GM12878 (cell line): Measurements from ENCODE around the gene AMPD3. TPM values are rescaled to one million over a fixed set of nuclear protein-coding genes. Genes with fewer than 3 reads are reported as not detected.
A peak's percentile ranks its signal among the peaks of the same experiment; 100 is the strongest.

Source experiments
- ATAC-seq: fragments of 200-7000 bp; cut with Tn5 transposase; 3 replicates; pipeline ENCODE4 v1.9.1; 2020; ENCODE audit warnings: mild to moderate bottlenecking, moderate library complexity
- BruUV-seq: library from RNA; stranded (reverse); fragments of 400-500 nt; replicated peaks from 2 replicates; lab custom pipeline; 2021; lab: Mats Ljungman, UMichigan
- CTCF ChIA-PET: fragments of 300-600 bp; sonication (Branson Sonifier 250); formaldehyde crosslinking; extraction: SDS; loops from one replicate; lab custom pipeline; 2021; ENCODE audit warnings: inconsistent platforms; lab: Yijun Ruan, JAX
- POLR2A ChIA-PET: fragments of 350-600 bp; formaldehyde crosslinking; extraction: SDS; loops from one replicate; lab custom pipeline; 2021; ENCODE audit warnings: inconsistent platforms; lab: Charles Lee
- RAD21 ChIA-PET: fragments of 300-600 bp; sonication (Branson Sonifier 250); formaldehyde crosslinking; loops from one replicate; lab custom pipeline; 2023; ENCODE audit warnings: antibody characterized with exemption; ENCODE audit not compliant: unreplicated experiment; lab: Charles Lee
- SMC1A ChIA-PET: fragments of 300-600 bp; sonication (Branson Sonifier 250); formaldehyde crosslinking; loops from one replicate; lab custom pipeline; 2023; ENCODE audit not compliant: unreplicated experiment, uncharacterized antibody; lab: Charles Lee
- DNase-seq: peaks from one replicate; pipeline ENCODE4 v3.0.0-alpha.2; 2011; ENCODE audit warnings: low read depth, low spot score
- FAIRE-seq: peaks from 3 replicates; lab custom pipeline; 2011; peaks lifted over from hg19 to GRCh38; lab: Jason Lieb, UNC
- H2AFZ ChIP-seq: 2 replicates; pipeline ENCODE4 v1.6.0; 2011; ENCODE audit warnings: low read depth, low read length, control low read depth; ENCODE audit not compliant: control insufficient read depth
- H3K27ac ChIP-seq: 2 replicates; pipeline ENCODE4 v1.5.1; 2011; ENCODE audit warnings: control low read depth; ENCODE audit not compliant: control insufficient read depth, insufficient read depth
- H3K27me3 ChIP-seq, 2 experiments: replicated peaks in 1 of 2; 2 replicates each; pipeline versions ENCODE4 v1.6.0 to v1.6.1; 2011; ENCODE audit warnings: low read length in 1 of 2; ENCODE audit not compliant: control insufficient read depth in 2 of 2, insufficient read depth in 2 of 2
- H3K36me3 ChIP-seq, 2 experiments: 2 replicates each; pipeline ENCODE4 v1.5.1; 2011; ENCODE audit warnings: low read length in 1 of 2; ENCODE audit not compliant: control insufficient read depth in 2 of 2, insufficient read depth in 2 of 2
- H3K4me1 ChIP-seq: 2 replicates; pipeline ENCODE4 v1.6.1; 2011; ENCODE audit warnings: mild to moderate bottlenecking, low read length, moderate library complexity, mixed read lengths; ENCODE audit not compliant: control insufficient read depth, insufficient read depth
- H3K4me2 ChIP-seq: 2 replicates; pipeline ENCODE4 v1.6.0; 2011; ENCODE audit warnings: control low read depth; ENCODE audit not compliant: control insufficient read depth, insufficient read depth
- H3K4me3 ChIP-seq: fragments of 200-600 bp; sonication (generic); 2 replicates; pipeline ENCODE4 v1.5.1; 2016
- H3K79me2 ChIP-seq: 2 replicates; pipeline ENCODE4 v1.6.0; 2011; ENCODE audit warnings: low read length; ENCODE audit not compliant: control insufficient read depth, insufficient read depth
- H3K9ac ChIP-seq: 2 replicates; pipeline ENCODE4 v1.8.0; 2011; ENCODE audit warnings: low read length, control low read depth, mixed read lengths; ENCODE audit not compliant: control insufficient read depth, insufficient read depth
- H3K9me3 ChIP-seq: replicated peaks from 3 replicates; pipeline ENCODE4 v1.5.1; 2011; ENCODE audit warnings: mild to moderate bottlenecking, low read length; ENCODE audit not compliant: control insufficient read depth, insufficient read depth
- H4K20me1 ChIP-seq: 2 replicates; pipeline ENCODE4 v1.6.0; 2011; ENCODE audit not compliant: control insufficient read depth, insufficient read depth
- BACH1 ChIP-seq: fragments of 450-650 bp; IDR thresholded peaks from 2 replicates; pipeline ENCODE4 v1.6.1; 2017; ENCODE audit warnings: mild to moderate bottlenecking, borderline replicate concordance
- BHLHE40 ChIP-seq, 2 experiments: fragments of 450-650 bp in 1 of 2; IDR thresholded peaks; 2 replicates each; pipeline ENCODE4 v1.6.1; 2011 to 2017; ENCODE audit warnings: low read depth in 2 of 2, borderline replicate concordance in 1 of 2, improper control_type of control experiment in 1 of 2, low read length in 1 of 2, mild to moderate bottlenecking in 1 of 2
- EED ChIP-seq: sonication (generic); IDR thresholded peaks from 2 replicates; pipeline ENCODE4 v1.6.1; 2016; ENCODE audit warnings: antibody characterized with exemption, low read depth
- EZH2 ChIP-seq: IDR thresholded peaks from 2 replicates; pipeline ENCODE4 v1.6.1; 2012; ENCODE audit warnings: low read depth, mild to moderate bottlenecking, control low read depth, inconsistent platforms, low read length, borderline replicate concordance; ENCODE audit not compliant: control insufficient read depth
- GATAD2B ChIP-seq: fragments of 450-650 bp; conservative IDR thresholded peaks from 2 replicates; pipeline ENCODE4 v1.6.1; 2017; ENCODE audit warnings: low read depth, mild to moderate bottlenecking, moderate library complexity
- LARP7 ChIP-seq: fragments of 450-650 bp; IDR thresholded peaks from 2 replicates; pipeline ENCODE4 v1.6.1; 2017; ENCODE audit warnings: mild to moderate bottlenecking
- MAX ChIP-seq: IDR thresholded peaks from 2 replicates; pipeline ENCODE4 v1.6.1; 2012; ENCODE audit warnings: low read depth, low read length, improper control_type of control experiment
- MXI1 ChIP-seq: fragments of 150-350 bp; IDR thresholded peaks from 2 replicates; pipeline ENCODE4 v1.6.1; 2011; ENCODE audit warnings: low read depth, mild to moderate bottlenecking, inconsistent platforms, low read length, improper control_type of control experiment
- NBN ChIP-seq: fragments of 450-650 bp; IDR thresholded peaks from 2 replicates; pipeline ENCODE4 v1.6.1; 2016
- USF2 ChIP-seq: IDR thresholded peaks from 2 replicates; pipeline ENCODE4 v1.6.1; 2011; ENCODE audit warnings: low read depth, low read length, improper control_type of control experiment, borderline replicate concordance
- ZBTB33 ChIP-seq: fragments of 450-650 bp; IDR thresholded peaks from 2 replicates; pipeline ENCODE4 v1.6.1; 2017; ENCODE audit warnings: mild to moderate bottlenecking
- ZNF274 ChIP-seq: IDR thresholded peaks from one replicate; pipeline ENCODE4 v1.8.0; 2011; ENCODE audit not compliant: insufficient read length, insufficient read depth
- WGBS: methylation state at CpG from one replicate; pipeline ENCODE4 v1.1.6; 2016; ENCODE audit warnings: low lambda C conversion rate; ENCODE audit not compliant: insufficient replicate concordance, insufficient coverage; ENCODE audit errors: missing lambda C conversion rate; 5-methylcytosine and 5-hydroxymethylcytosine counted together
- in situ Hi-C: fragments of 300-500 bp; cut with MboI; formaldehyde crosslinking; loops from 9 replicates; pipeline ENCODE4 v1.14.3; 2018; ENCODE audit warnings: mixed read lengths
- intact Hi-C: fragments of 100-400 bp; cut with micrococcal nuclease; formaldehyde crosslinking; loops from one replicate; pipeline ENCODE4 v1.14.2; 2022; ENCODE audit not compliant: unreplicated experiment
- polyA plus RNA-seq, 11 experiments: library from polyadenylated mRNA; depleted of rRNA in 4 of 11; unstranded in 6 of 11; stranded (reverse) in 5 of 11; fragments of >200 nt; fragmentation: Nextera tagmentation in 4 of 11; fragmentation: Illumina TruSeq in 1 of 11; extraction: Ambion mirVana in 4 of 11; extraction: Trizol in 1 of 11; gene quantifications; 1 replicate in 1 of 11; 2 replicates in 10 of 11; pipeline versions ENCODE4 v1.2.1 to v1.2.3, GENCODE V29; 2011 to 2016; ENCODE audit warnings: inconsistent platforms in 2 of 11, missing spikeins in 2 of 11, low read depth in 1 of 11
- total RNA-seq, 4 experiments: library from RNA; depleted of rRNA in 3 of 4; stranded (reverse); fragments of >200 nt in 3 of 4; fragmentation: Illumina TruSeq in 1 of 4; extraction: Trizol in 1 of 4; gene quantifications; 2 replicates each; pipeline versions ENCODE4 v1.2.1 to v1.2.3, GENCODE V29; 2013 to 2021

Gene AMPD3
- total and polyA plus RNA-seq, 10 of the 15 experiments (the other 5 are each of a cell fraction or from before 2014, with no cell fraction given) = 5.6 to 28.6 (median 15.9) TPM

- ChIA-PET SMC1A (no interaction called here), CTCF (interaction anchor here (2.0 kb wide), 1 partner anchor 9 kb away, joined by 10 read pairs; no protein-coding TSS in a partner anchor), RAD21 (no interaction called here), POLR2A (no interaction called here)
- intact Hi-C loops (no loop called here), in situ Hi-C loops (no loop called here)
- H3K4me3 ChIP-seq = no peak overlapping the region
- no peak overlapping the region for H3K27ac ChIP-seq
- H3K36me3 ChIP-seq = no peaks in the 10 kb centered on the region
- no peak for TF ChIP-seq EZH2
- TF ChIP-seq ZNF274 = no peak
- no peak overlapping the region for H3K9ac ChIP-seq
- DNase-seq (no peak), ATAC-seq (no peak), FAIRE-seq (no peak)
- peaks cover 22% of the 10 kb centered on the region for H3K4me1 ChIP-seq
- BruUV-seq = no TSS peak
- H2AFZ ChIP-seq = no peak overlapping the region
- peaks cover 2 to 10% of the 10 kb centered on the region in 2 experiments; a peak in 3 of 4 replicates for H3K27me3 ChIP-seq
- H3K79me2 ChIP-seq = no peaks in the 10 kb centered on the region
- 27% methylated on average over 2 of the region's 2 CpGs for WGBS
- no peaks in the 10 kb centered on the region for H3K9me3 ChIP-seq
- no peaks in the 10 kb centered on the region for H4K20me1 ChIP-seq
- H3K4me2 ChIP-seq = no peak overlapping the region
These were observed 7.6 kb upstream of the AMPD3 start for GRCh38 chr11:10447445-10447844.

- POLR2A ChIA-PET = interaction anchor here (0.8 to 4.3 kb wide), 4 partner anchors 9 to 34 kb away, joined by 3 to 19 read pairs (median 4); no protein-coding TSS in a partner anchor
- Histone ChIP-seq H3K9me3 (no peaks in the 10 kb centered on the region), H3K4me2 (peak overlapping the region; percentile 62), H3K4me1 (peaks cover 23% of the 10 kb centered on the region), H3K79me2 (no peaks in the 10 kb centered on the region), H2AFZ (peak overlapping the region; percentile 54), H3K9ac (peak overlapping the region; percentile 40; the same call in 1 of the 2 replicates), H3K27me3 (peaks cover 2 to 10% of the 10 kb centered on the region in 2 experiments; a peak in 3 of 4 replicates), H4K20me1 (no peaks in the 10 kb centered on the region), H3K27ac (no peak overlapping the region), H3K4me3 (peak overlapping the region; percentile 24; the same call in 1 of the 2 replicates), H3K36me3 (no peaks in the 10 kb centered on the region)
- 3% methylated on average over 69 of the region's 94 CpGs for WGBS
- FAIRE-seq (no peak), ATAC-seq (peak; percentile 49), DNase-seq (no peak)
- SMC1A ChIA-PET = interaction anchor here (0.6 to 6.0 kb wide), 5 partner anchors 9 to 1468 kb away, joined by 3 to 44 read pairs (median 8); no protein-coding TSS in a partner anchor
- intact Hi-C loops = no loop called here
- RAD21 ChIA-PET = interaction anchor here (1.0 to 2.7 kb wide), 4 partner anchors 10 to 136 kb away, joined by 3 to 11 read pairs (median 7); no protein-coding TSS in a partner anchor
- in situ Hi-C loops = no loop called here
- CTCF ChIA-PET = interaction anchor here (0.8 to 7.0 kb wide), 5 partner anchors 10 to 84 kb away, joined by 3 to 69 read pairs (median 3); no protein-coding TSS in a partner anchor
- no TSS peak for BruUV-seq
- no peak for TF ChIP-seq BACH1
- peak in 1 of 2 experiments; percentile 8; a peak in 1 of 4 replicates for TF ChIP-seq BHLHE40 (IDR thresholded peaks at IDR 0.05; ENCODE audit: borderline replicate concordance in 1 of 2, low read depth in 2 of 2, low read length in 1 of 2)
- TF ChIP-seq USF2 = no peak
- TF ChIP-seq LARP7 = 0 out of 2 replicates have a peak, but pooled peaks have one; percentile 52
- no peak for TF ChIP-seq NBN
- no peak for TF ChIP-seq MAX
- TF ChIP-seq EED = peak; percentile 29; the same call in 1 of the 2 replicates
- no peak for TF ChIP-seq ZBTB33
- no peak for TF ChIP-seq MXI1
- TF ChIP-seq GATAD2B = peak; percentile 82
These were observed 4.3 kb upstream of the AMPD3 start for GRCh38 chr11:10450462-10451425.
